Iris pigment epithelial cell (primary cell): ENCODE results near the gene OGFOD1.

ENCODE experiments used
- DNase-seq: peaks from one replicate; pipeline ENCODE4 v3.0.0-alpha.2; 2011; ENCODE audit warnings: low read depth

Gene OGFOD1

DNA sequence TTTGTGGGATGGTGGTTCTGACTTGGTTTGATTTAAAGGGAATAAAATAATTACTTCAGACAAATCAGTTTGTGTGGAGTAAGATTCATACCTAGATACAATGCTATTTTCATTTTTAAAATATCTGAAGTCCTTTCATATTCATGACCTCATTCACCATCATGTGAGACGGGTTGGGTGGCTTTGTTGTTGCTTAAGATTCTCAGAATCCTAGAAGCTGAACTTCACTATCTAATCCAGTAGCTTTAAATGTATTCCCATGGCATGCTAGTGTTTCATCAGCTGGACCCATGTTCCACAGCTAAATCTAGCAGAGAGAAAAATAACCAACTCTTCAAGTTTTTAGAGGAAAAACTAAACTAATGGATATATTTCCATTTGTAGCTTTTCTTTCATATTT is 23.3 kb upstream of the OGFOD1 start:
- peak; percentile 57 for DNase-seq

GRCh38 chr16:56436258-56436657 is 15.1 kb upstream of the OGFOD1 start:
- DNase-seq, result no peak

DNA sequence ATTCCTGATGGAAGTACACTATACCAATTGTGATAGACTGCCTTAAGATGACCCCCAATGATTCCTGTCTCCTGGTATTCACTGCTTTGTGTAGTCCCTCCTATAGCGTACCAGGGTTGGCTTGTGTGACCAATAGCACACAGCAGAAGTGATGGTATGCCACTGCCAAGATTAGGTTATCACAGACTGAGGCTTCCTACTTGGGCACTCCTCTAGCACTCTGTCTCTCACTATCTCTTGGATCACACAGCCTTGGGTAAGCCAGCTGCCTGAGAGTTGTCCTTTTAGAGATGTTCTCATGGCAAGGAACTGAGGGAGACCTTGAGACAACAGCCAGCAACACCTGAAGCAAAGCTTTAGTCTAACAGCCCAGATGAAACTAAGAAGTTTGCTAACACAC is 13.3 kb upstream of the OGFOD1 start:
- no peak for DNase-seq

GRCh38 chr16:56447286-56447685 is 4.1 kb upstream of the OGFOD1 start:
- DNase-seq, result no peak

DNA sequence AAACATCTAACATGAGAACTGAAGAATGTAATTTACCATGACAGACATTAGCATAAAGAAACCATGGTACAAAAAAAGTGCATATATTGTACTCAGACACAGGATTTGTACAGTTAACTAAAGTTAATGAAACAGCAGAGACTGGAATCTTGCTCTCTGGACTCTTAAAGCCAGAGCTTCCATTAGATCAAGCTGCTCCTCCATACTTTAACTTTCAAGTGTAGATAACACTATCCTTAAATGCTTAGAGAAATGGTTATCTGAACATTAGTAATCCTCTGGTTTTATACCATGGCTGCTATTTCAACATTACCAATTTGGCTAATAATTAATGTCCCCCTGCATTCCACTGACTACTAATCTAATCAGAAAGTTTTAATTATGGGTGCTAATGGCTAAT is 3.3 kb upstream of the OGFOD1 start:
- no peak for DNase-seq

GRCh38 chr16:56450275-56450985 is 924 bp upstream of the OGFOD1 start:
- DNase-seq, result peak; percentile 31

DNA sequence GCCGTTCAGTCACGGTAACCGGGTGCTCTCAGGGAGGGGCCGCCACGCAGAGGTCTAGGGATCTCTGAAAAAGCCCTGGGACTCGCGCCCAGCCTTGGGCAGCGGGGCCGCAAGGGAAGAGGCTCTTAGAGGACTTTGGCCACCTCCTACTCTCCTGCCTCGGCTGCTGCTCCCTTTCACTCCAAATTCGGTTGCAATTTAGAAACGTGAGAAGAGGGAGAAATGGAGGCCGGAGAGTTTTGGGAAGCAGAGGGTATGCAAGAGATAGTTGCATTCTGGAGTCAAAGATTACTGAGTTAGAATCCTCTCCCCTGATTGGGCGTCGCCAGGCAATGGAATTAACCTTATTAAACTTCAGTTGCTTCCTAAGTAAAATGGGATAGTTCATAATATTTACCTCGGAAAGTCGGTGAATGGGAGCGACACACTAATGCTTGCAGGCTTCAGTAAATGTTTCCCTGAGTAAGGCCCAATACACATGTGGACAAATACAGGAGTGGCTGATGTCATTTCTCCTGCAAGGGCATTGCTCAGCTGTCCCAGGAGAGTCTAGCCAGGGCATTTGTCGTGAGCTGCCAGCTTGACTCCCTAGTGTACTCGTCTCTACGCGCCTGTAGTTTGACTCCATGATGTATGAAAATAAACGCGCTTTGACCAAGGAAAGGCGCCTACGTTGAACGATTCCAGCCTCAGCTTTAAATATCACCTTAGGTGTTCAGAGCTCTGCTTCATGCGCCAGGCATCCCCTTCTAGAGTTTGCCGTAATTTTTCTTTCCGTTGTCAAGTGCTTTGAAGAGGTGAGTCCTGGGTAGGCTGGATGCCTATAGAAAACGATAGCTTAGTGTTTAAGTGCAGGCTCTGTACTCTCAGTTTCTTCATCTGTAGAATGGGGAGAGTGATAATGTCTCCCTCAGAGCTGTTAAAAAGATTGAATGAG is 667 bp downstream of the OGFOD1 start:
- DNase-seq, result peak; percentile 52

- DNase-seq, result no peak
Measured at GRCh38 chr16:56457927-56458470, 6.6 kb downstream of the OGFOD1 start.

DNA sequence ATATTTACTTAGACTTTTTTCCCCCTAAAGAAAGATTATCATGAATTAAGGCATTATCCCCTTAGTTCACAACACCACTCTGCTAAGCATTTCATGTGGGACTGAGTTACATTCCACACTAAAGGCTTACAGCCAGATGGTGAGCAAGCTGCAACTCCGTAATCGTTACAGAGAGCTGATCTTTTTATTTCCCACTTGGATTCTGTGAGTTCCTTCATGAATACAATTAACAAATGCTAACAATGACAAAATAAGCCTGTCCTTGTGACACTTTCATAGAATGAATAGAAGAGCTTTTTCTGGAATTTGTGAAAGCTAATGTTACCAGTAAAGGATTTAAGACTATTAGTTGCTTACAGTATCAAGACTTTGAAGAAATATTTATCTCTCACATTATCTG is 8.7 kb downstream of the OGFOD1 start:
- DNase-seq, result no peak

- DNase-seq, result no peak
Measured at GRCh38 chr16:56462064-56462796, 10.9 kb downstream of the OGFOD1 start.

GRCh38 chr16:56463153-56463552 is 11.8 kb downstream of the OGFOD1 start:
- no peak for DNase-seq

DNA sequence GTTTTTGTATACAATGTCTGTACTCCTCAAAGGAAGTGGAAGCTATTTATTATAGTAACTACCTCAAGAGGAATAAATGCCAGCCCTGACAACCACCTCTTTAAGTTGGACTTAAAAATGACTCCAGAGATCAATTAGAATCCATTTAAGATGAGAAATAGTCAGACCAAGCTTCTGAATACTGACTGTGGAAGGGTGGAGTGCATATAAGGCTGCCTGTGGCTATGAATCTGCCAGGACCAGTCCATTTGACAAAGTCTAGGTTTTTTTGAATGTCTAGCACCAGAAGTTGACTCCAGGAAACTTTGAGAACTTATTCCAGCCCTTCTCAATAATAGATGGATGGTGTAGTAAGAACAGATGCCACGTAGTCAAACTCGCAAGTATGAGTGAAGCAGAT is 15.0 kb downstream of the OGFOD1 start:
- DNase-seq, result no peak

GRCh38 chr16:56468800-56469199 is 17.4 kb downstream of the OGFOD1 start:
- no peak for DNase-seq

- no peak for DNase-seq
Measured at GRCh38 chr16:56469748-56470147, 18.4 kb downstream of the OGFOD1 start.

DNA sequence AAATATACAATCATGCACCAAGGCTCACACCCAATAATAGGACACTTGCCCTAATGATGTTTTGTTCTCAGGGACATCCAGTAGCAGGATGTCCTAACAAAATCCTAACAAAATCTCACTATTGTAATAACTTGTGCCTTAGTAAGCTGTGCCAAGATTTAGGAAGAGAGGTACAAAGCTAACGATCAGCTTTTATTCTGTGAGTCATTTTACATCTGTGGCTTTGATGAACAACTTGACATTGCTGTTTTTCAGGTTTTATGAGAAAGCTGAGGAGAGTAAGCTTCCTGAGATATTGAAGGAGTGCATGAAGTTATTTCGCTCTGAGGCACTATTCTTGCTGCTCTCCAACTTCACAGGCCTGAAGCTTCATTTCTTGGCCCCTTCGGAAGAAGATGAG is 18.9 kb downstream of the OGFOD1 start:
- no peak for DNase-seq

GRCh38 chr16:56470666-56471065 is 19.3 kb downstream of the OGFOD1 start:
- no peak for DNase-seq

- DNase-seq, result no peak
Measured at GRCh38 chr16:56475201-56475600, 23.8 kb downstream of the OGFOD1 start.

- DNase-seq, result peak; percentile 95
Measured at GRCh38 chr16:56477096-56477878, 25.9 kb downstream of the OGFOD1 start.

GRCh38 chr16:56478281-56479049 is 27.1 kb downstream of the OGFOD1 start:
- no peak for DNase-seq

DNA sequence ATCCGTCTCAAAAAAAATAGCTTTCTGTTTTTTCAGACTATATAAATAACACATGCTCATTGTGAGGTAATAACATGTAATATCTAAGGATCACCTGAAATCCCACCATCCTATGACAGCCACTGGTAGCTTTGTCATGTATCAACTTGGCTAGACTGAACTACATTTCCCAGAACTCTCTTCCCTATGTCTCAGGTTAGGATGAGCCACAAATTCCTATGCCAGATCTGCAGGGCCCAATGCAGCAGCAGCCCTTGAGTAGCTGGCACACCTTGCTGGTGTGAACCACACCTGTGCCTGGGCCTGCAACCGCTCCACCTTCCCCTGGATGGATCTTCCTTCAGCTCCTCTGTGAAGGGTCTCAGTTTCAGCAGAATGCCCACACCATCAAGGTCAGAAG is 28.1 kb downstream of the OGFOD1 start:
- DNase-seq, result no peak
